WTC11 (cell line): Measurements from ENCODE around the gene CYB5D1.

Experiments
- CREM ChIP-seq: sonication (generic); formaldehyde crosslinking; IDR thresholded peaks from 2 replicates; pipeline ENCODE4 v1.8.1; 2022; ENCODE audit warnings: mild to moderate bottlenecking, missing genetic modification reagents, moderate library complexity
- ESRRA ChIP-seq: sonication (generic); formaldehyde crosslinking; IDR thresholded peaks from 2 replicates; pipeline ENCODE4 v1.8.1; 2022; ENCODE audit warnings: mild to moderate bottlenecking, missing genetic modification reagents, borderline replicate concordance
- GABPB1 ChIP-seq: sonication (generic); formaldehyde crosslinking; IDR thresholded peaks from 2 replicates; pipeline ENCODE4 v1.8.1; 2023; ENCODE audit warnings: mild to moderate bottlenecking, missing genetic modification reagents
- IRF2 ChIP-seq: sonication (generic); formaldehyde crosslinking; IDR thresholded peaks from 2 replicates; pipeline ENCODE4 v1.8.0; 2022; ENCODE audit warnings: low read depth, missing genetic modification reagents, borderline replicate concordance
- NR2C2 ChIP-seq: sonication (generic); formaldehyde crosslinking; IDR thresholded peaks from 2 replicates; pipeline ENCODE4 v1.8.0; 2022; ENCODE audit warnings: mild to moderate bottlenecking, missing genetic modification reagents
- PRRX2 ChIP-seq: fragments of 250-450 bp; sonication (Bioruptor Pico); IDR thresholded peaks from 2 replicates; pipeline ENCODE4 v1.8.0; 2021; ENCODE audit warnings: mild to moderate bottlenecking
- TF ChIP-seq, protein P1 (sequence below): sonication (generic); formaldehyde crosslinking; IDR thresholded peaks from 2 replicates; pipeline ENCODE4 v1.8.0; 2022; ENCODE audit warnings: mild to moderate bottlenecking, missing genetic modification reagents
- TF ChIP-seq, protein P2 (sequence below): fragments of 200-600 bp; IDR thresholded peaks from 2 replicates; pipeline ENCODE4 v1.8.0; 2022; ENCODE audit warnings: antibody characterized with exemption
- TF ChIP-seq, protein P3 (sequence below): sonication (generic); formaldehyde crosslinking; IDR thresholded peaks from 2 replicates; pipeline ENCODE4 v1.8.0; 2022; ENCODE audit warnings: mild to moderate bottlenecking, missing genetic modification reagents

DNA sequence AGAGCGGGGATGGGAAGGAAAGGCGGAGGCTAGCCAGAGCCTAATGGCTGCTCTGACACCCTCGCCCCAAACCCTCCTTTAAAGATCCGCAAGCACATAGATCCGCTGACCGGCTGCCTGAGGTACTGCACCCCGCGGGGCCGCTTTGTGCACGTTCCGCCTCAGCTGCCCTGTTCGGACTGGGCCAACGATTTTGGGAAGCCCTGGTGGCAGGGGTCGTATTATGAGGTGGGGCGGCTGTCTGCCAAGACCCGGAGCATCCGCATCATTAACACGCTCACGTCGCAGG is 663 bp downstream of the CYB5D1 start:
- TF ChIP-seq ESRRA = no peak
- no peak for TF ChIP-seq IRF2 (CRISPR knock-in tag)
- TF ChIP-seq, protein P1, sequence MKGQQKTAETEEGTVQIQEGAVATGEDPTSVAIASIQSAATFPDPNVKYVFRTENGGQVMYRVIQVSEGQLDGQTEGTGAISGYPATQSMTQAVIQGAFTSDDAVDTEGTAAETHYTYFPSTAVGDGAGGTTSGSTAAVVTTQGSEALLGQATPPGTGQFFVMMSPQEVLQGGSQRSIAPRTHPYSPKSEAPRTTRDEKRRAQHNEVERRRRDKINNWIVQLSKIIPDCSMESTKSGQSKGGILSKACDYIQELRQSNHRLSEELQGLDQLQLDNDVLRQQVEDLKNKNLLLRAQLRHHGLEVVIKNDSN (CRISPR knock-in tag) = no peak
- no peak for TF ChIP-seq CREM (CRISPR knock-in tag)
- TF ChIP-seq, protein P2, sequence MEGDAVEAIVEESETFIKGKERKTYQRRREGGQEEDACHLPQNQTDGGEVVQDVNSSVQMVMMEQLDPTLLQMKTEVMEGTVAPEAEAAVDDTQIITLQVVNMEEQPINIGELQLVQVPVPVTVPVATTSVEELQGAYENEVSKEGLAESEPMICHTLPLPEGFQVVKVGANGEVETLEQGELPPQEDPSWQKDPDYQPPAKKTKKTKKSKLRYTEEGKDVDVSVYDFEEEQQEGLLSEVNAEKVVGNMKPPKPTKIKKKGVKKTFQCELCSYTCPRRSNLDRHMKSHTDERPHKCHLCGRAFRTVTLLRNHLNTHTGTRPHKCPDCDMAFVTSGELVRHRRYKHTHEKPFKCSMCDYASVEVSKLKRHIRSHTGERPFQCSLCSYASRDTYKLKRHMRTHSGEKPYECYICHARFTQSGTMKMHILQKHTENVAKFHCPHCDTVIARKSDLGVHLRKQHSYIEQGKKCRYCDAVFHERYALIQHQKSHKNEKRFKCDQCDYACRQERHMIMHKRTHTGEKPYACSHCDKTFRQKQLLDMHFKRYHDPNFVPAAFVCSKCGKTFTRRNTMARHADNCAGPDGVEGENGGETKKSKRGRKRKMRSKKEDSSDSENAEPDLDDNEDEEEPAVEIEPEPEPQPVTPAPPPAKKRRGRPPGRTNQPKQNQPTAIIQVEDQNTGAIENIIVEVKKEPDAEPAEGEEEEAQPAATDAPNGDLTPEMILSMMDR = no peak
- TF ChIP-seq GABPB1 = no peak
- no peak for TF ChIP-seq NR2C2 (CRISPR knock-in tag)
- TF ChIP-seq, protein P3, sequence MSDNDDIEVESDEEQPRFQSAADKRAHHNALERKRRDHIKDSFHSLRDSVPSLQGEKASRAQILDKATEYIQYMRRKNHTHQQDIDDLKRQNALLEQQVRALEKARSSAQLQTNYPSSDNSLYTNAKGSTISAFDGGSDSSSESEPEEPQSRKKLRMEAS (CRISPR knock-in tag) = no peak
- TF ChIP-seq PRRX2 (CRISPR knock-in tag) = no peak
